NT2/D1 (cell line): ENCODE results near the gene GLS.

Experiments used
- YY1 ChIP-seq: IDR thresholded peaks from 2 replicates; pipeline ENCODE4 v1.6.1; 2011; ENCODE audit not compliant: insufficient read length, insufficient read depth
- ZNF274 ChIP-seq: IDR thresholded peaks from 2 replicates; pipeline ENCODE4 v1.6.1; 2011; ENCODE audit warnings: mild to moderate bottlenecking, low read depth, low read length

DNA sequence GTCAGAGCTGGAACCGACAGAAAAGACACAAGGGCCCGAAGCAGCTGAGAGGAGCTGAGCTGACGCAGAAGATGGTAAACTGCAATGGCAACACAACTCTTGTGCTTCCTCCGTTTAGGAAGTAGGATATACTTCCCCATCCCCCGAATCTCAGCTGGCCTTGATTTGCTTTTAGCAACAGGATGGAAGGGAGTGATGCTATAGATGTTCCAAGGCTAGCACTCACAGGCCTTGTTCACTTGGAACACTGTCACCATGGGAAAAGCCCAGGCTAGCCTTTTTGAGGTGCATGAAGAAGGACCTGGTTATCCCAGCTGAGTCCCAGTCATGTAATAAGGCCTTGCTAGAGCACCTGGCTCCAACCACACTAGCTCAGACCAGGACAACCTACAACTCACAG lies 107.3 kb downstream of the GLS start:
- TF ChIP-seq ZNF274 (no peak), YY1 (no peak)
